PC-9 (cell line): ENCODE data around the gene FAM117B.

Experiments used
- CTCF ChIP-seq: fragments of 200-600 bp; sonication (generic); conservative IDR thresholded peaks from 2 replicates; pipeline ENCODE4 v1.6.1; 2017; ENCODE audit warnings: mixed run types, antibody characterized with exemption, mild to moderate bottlenecking, moderate library complexity
- EZH2 ChIP-seq: fragments of 200-600 bp; sonication (generic); IDR thresholded peaks from 2 replicates; pipeline ENCODE4 v1.8.0; 2017; ENCODE audit warnings: antibody characterized with exemption, low read depth

GRCh38 chr2:202754936-202755335 lies 120.2 kb downstream of the FAM117B start:
- TF ChIP-seq CTCF: no peak
- no peak for TF ChIP-seq EZH2
